Naive thymus-derived CD8-positive, alpha-beta T cell (primary cell): Measurements from ENCODE around the gene FGFR2. TPM values are rescaled to one million over a fixed set of nuclear protein-coding genes. Genes with fewer than 3 reads are reported as not detected.

Source experiments
- ATAC-seq, 2 donors: fragments of 150-1000 bp; cut with Tn5 transposase in 1 of 2; sonication (Bioruptor Pico), chemical (Tn5 transposase) in 1 of 2; 1 replicate in 1 of 2; 2 replicates in 1 of 2; pipeline ENCODE4 v1.10.0; 2021; ENCODE audit warnings: mild to moderate bottlenecking in 2 of 2, moderate library complexity in 2 of 2
- POLR2A ChIA-PET: fragments of 350-600 bp; sonication (Branson Sonifier 250); formaldehyde crosslinking; loops from one replicate; lab custom pipeline; 2021; ENCODE audit warnings: antibody characterized with exemption; lab: Charles Lee
- DNase-seq, 10 donors: peaks; one replicate each; pipeline versions ENCODE4 v3.0.0 to v3.0.0-alpha.2; 2020 to 2022
- H3K27ac Mint-ChIP-seq, 10 donors: one replicate each; pipeline ENCODE4 v1.8.0; 2020 to 2022; ENCODE audit warnings: mild to moderate bottlenecking in 10 of 10, mixed read lengths in 10 of 10, moderate library complexity in 4 of 10, inconsistent platforms in 1 of 10
- H3K27me3 Mint-ChIP-seq, 5 donors: one replicate each; pipeline ENCODE4 v1.8.0; 2021 to 2022; ENCODE audit warnings: mixed read lengths in 5 of 5
- H3K36me3 Mint-ChIP-seq, 3 donors: one replicate each; pipeline ENCODE4 v1.8.0; 2020 to 2022; ENCODE audit warnings: mixed read lengths in 3 of 3, mild to moderate bottlenecking in 2 of 3, inconsistent platforms in 1 of 3
- H3K4me1 Mint-ChIP-seq, 4 donors: one replicate each; pipeline ENCODE4 v1.8.0; 2021 to 2022; ENCODE audit warnings: mixed read lengths in 4 of 4
- H3K4me3 Mint-ChIP-seq, 10 donors: one replicate each; pipeline ENCODE4 v1.8.0; 2020 to 2022; ENCODE audit warnings: mild to moderate bottlenecking in 10 of 10, mixed read lengths in 10 of 10, moderate library complexity in 6 of 10, inconsistent platforms in 1 of 10
- H3K9me3 Mint-ChIP-seq, 9 donors: one replicate each; pipeline ENCODE4 v1.8.0; 2020 to 2022; ENCODE audit warnings: mixed read lengths in 9 of 9, mild to moderate bottlenecking in 3 of 9, inconsistent platforms in 1 of 9, moderate library complexity in 1 of 9
- polyA plus RNA-seq, 3 donors: library from polyadenylated mRNA; unstranded; fragments of 300-500 nt; fragmentation: Illumina TruSeq; gene quantifications; one replicate each; pipeline ENCODE4 v1.2.3, GENCODE V29; 2021
- total RNA-seq, 8 experiments: library from RNA in 2 of 8; stranded (reverse) in 2 of 8; gene quantifications; one replicate each; pipeline ENCODE4 v1.2.3 and lab custom pipeline; 2021 to 2026

Gene FGFR2
- total and polyA plus RNA-seq, 5 experiments from 2014 or later = 0.28 TPM; not detected in 4

GRCh38 chr10:121578965-121579364, 19.3 kb downstream of the FGFR2 start:
- H3K9me3 Mint-ChIP-seq = peaks cover 0 to 3% (median 0%) of the 10 kb centered on the region in 9 donors
- DNase-seq (no peak), ATAC-seq (no peak)
- H3K36me3 Mint-ChIP-seq = no peaks in the 10 kb centered on the region
- POLR2A ChIA-PET = no interaction called here
- peaks cover 0 to 12% (median 0%) of the 10 kb centered on the region in 5 donors for H3K27me3 Mint-ChIP-seq
- H3K27ac Mint-ChIP-seq = no peak overlapping the region
- no peaks in the 10 kb centered on the region for H3K4me1 Mint-ChIP-seq
- H3K4me3 Mint-ChIP-seq = no peak overlapping the region

DNA sequence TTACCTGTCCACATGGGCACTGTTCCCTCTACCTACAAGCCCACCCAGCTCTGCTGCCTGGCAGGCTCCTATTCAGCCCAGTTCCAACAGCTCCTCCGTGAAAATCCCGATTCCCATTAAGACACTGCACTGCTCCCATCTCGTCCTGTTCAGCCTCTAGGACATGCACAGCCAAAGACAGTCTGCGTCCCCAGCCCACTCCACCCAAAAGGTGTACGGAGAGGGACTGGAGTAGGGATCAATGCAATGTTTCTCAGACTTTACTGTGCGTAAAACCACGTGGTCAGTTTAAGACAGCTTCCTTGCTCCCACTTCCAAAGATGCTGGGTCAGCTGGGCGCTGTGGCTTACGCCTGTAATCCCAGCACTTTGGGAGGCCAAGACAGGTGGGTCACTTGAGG, 19.9 kb downstream of the FGFR2 start:
- Mint-ChIP-seq H3K4me3 (no peak overlapping the region), H3K9me3 (peaks cover 0 to 3% (median 0%) of the 10 kb centered on the region in 9 donors), H3K36me3 (no peaks in the 10 kb centered on the region), H3K27me3 (peaks cover 0 to 19% (median 0%) of the 10 kb centered on the region in 5 donors), H3K27ac (peak overlapping the region in 1 of 10 donors; percentile 20), H3K4me1 (no peaks in the 10 kb centered on the region)
- no peak for DNase-seq
- POLR2A ChIA-PET = no interaction called here
- no peak for ATAC-seq

DNA sequence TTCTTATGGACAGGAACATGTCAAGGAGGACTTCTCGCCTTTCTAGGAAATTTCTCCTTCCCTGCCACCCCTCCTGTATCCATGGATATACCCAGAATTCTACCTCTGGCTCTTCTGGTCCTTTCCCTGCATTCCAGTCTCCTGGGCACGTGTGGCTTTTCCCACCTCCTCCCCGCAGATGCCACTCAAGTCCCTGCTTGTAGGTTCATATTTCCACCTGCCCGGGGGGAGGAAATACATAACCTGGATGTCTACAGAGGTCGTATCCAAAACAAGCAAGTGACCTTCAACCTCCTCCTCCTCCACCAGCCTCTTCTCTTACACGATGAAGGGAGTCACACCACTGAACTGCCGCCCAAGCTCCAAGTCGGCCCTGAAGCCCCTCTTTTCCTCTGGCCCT, 20.7 kb downstream of the FGFR2 start:
- POLR2A ChIA-PET = no interaction called here
- no peak for ATAC-seq

GRCh38 chr10:121576139-121576538, 22.1 kb downstream of the FGFR2 start:
- no peak overlapping the region for H3K27ac Mint-ChIP-seq
- H3K9me3 Mint-ChIP-seq = peaks cover 0 to 1% (median 0%) of the 10 kb centered on the region in 9 donors
- H3K4me3 Mint-ChIP-seq = no peak overlapping the region
- POLR2A ChIA-PET = no interaction called here
- DNase-seq (no peak), ATAC-seq (no peak)
- H3K36me3 Mint-ChIP-seq = no peaks in the 10 kb centered on the region
- no peaks in the 10 kb centered on the region for H3K4me1 Mint-ChIP-seq
- H3K27me3 Mint-ChIP-seq = peaks cover 0 to 24% (median 0%) of the 10 kb centered on the region in 5 donors

More for the DNA sequence above, 20.7 kb downstream of the FGFR2 start:
- H3K9me3 Mint-ChIP-seq = peaks cover 0 to 2% (median 0%) of the 10 kb centered on the region in 9 donors
- H3K4me3 Mint-ChIP-seq = no peak overlapping the region
- no peaks in the 10 kb centered on the region for H3K4me1 Mint-ChIP-seq
- no peaks in the 10 kb centered on the region for H3K36me3 Mint-ChIP-seq
- DNase-seq = no peak
- H3K27me3 Mint-ChIP-seq = peaks cover 0 to 24% (median 0%) of the 10 kb centered on the region in 5 donors
- peak overlapping the region in 1 of 10 donors; percentile 9 for H3K27ac Mint-ChIP-seq

DNA sequence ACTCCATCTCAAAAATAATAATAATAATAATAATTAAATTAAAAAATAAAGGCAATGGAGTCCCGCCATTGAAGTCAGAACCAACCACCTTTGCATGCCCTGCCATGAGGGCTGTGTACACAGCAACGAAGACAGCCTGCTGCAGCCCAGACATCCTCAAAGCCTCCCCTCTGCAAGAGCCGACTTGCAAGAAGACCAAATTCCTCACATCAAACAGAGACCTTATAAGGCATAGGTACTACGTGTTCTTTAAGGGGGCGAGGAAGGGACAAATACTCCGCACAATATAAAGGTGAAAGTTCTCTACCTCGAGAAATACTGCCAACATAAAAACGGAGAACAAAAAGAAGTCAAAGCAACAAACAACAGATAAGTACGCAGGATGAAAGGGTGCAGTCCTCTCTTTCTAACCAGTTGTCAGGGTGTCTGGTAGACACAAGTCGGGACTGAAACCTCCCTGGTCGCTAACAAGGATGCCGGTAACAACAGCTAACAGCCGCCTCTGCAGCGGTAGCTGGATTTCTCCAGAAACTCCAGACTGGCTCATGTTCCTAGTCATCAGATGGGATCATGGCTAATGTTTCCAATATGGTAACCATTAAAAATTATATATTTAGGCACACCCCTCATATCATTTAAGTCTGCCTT, 23.6 kb downstream of the FGFR2 start:
- DNase-seq = no peak
- Mint-ChIP-seq H3K27me3 (peaks cover 0 to 24% (median 0%) of the 10 kb centered on the region in 5 donors), H3K36me3 (no peaks in the 10 kb centered on the region), H3K4me3 (no peak overlapping the region), H3K4me1 (no peaks in the 10 kb centered on the region), H3K9me3 (peaks cover 0 to 4% (median 0%) of the 10 kb centered on the region in 9 donors), H3K27ac (no peak overlapping the region)
- ATAC-seq = no peak
- POLR2A ChIA-PET = no interaction called here

DNA sequence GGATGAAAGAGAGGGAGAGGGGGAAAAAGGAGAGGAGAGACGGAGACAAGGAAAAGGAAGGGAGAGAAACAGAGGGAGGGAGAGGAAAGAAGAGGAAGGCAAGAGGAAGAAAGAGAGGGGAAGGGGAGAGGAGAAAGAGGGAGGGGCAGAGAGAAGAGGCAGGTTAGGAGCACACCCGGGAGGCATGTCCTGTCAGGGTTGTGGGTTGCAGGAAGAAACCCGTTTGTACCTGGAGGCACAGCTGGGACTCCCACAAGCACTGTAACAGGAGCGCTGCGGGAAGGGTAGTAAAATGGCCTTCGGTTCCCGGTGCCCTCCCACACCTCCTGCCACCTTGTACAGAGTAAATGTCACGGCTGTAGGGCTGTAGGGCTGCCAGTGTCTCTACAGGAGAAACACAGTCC, 24.7 kb downstream of the FGFR2 start:
- H3K4me3 Mint-ChIP-seq = no peak overlapping the region
- H3K27me3 Mint-ChIP-seq = peaks cover 0 to 24% (median 0%) of the 10 kb centered on the region in 5 donors
- no peaks in the 10 kb centered on the region for H3K36me3 Mint-ChIP-seq
- POLR2A ChIA-PET = no interaction called here
- peaks cover 0 to 4% (median 0%) of the 10 kb centered on the region in 9 donors for H3K9me3 Mint-ChIP-seq
- H3K27ac Mint-ChIP-seq = no peak overlapping the region
- H3K4me1 Mint-ChIP-seq = no peaks in the 10 kb centered on the region
- ATAC-seq = no peak
- no peak for DNase-seq

DNA sequence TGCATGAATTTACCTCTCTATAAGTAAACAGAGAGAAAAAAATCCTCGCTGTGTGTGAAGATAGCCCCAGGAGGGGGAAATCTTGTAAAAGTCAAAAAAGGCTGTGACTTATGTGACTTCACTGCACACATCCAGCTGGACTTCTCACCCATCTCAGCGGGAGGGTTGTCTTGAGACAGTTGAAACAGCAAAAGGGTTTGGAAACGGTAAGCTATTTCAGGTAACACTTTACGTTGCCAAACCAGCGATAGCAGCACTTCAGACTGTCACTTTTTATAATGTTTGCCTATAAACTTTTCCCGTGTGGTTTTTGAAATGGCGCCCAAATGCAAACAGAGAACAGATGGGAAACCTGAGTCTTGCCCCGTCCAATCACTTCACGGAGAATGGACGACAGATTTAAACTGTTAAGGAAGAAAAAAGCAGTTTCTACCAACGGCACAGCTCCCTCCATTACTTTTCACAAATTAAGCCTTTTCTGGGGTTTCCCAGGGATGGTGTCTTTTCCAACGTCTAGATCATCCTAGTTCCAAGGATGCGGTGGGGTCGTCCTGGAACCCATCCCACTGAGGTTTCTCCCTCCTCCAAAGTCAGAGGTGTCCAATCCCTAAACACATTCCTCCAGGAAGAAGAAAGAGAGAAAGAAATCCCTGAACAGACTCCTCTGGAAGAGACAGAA, 25.2 kb downstream of the FGFR2 start:
- Mint-ChIP-seq H3K4me1 (no peaks in the 10 kb centered on the region), H3K27me3 (peaks cover 0 to 19% (median 0%) of the 10 kb centered on the region in 5 donors), H3K36me3 (no peaks in the 10 kb centered on the region), H3K27ac (no peak overlapping the region), H3K4me3 (no peak overlapping the region), H3K9me3 (peaks cover 0 to 4% (median 0%) of the 10 kb centered on the region in 9 donors)
- ATAC-seq (no peak), DNase-seq (no peak)
- POLR2A ChIA-PET = no interaction called here

DNA sequence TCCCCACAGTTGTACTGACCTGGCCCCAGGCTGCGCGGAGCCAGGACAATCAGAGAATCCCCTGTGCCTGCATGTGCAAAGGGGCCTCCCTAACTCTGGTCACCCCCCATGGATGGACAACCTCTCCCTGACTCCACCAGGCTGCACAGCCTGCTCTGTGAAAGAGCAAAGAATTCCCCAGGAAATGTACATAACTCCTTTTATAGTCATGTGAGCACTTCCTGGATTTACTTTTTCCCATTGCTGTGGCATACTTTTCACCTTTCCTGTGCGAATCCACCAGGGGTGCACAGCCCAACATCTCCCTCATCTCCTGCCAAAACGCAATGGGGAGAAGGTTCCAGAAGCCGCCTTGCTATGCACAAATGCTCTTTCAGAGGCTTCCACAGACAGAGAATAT, 27.9 kb downstream of the FGFR2 start:
- ATAC-seq = no peak
- H3K27me3 Mint-ChIP-seq = peaks cover 0 to 12% (median 0%) of the 10 kb centered on the region in 5 donors

DNA sequence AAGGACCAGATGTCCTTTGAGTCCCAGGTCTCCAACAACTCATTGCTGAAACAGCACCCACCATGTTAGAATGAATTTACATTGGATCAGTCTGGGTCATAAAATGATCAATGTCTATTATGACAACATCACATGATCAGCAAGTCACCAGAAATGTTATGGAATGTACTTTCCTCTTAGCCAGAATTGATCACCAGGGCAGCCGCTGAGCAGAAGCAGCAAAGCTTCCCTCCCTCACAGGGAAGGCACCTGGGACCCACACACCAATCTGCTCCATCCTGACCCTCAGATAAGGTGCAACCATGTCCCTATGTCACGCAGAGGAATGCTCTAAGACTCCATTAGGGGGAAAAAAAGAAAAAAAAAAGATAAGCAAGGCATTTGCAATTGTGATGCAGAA, 30.0 kb downstream of the FGFR2 start:
- peaks cover 0 to 4% (median 0%) of the 10 kb centered on the region in 5 donors for H3K27me3 Mint-ChIP-seq
- no peak overlapping the region for H3K4me3 Mint-ChIP-seq
- peaks cover 0 to 4% (median 0%) of the 10 kb centered on the region in 9 donors for H3K9me3 Mint-ChIP-seq
- POLR2A ChIA-PET = no interaction called here
- H3K36me3 Mint-ChIP-seq = no peaks in the 10 kb centered on the region
- H3K4me1 Mint-ChIP-seq = no peaks in the 10 kb centered on the region
- H3K27ac Mint-ChIP-seq = no peak overlapping the region
- no peak for DNase-seq
- ATAC-seq = no peak

More for the DNA sequence above, 27.9 kb downstream of the FGFR2 start:
- no peaks in the 10 kb centered on the region for H3K4me1 Mint-ChIP-seq
- no peak for DNase-seq
- no peaks in the 10 kb centered on the region for H3K36me3 Mint-ChIP-seq
- no peak overlapping the region for H3K27ac Mint-ChIP-seq
- H3K9me3 Mint-ChIP-seq = peaks cover 0 to 4% (median 0%) of the 10 kb centered on the region in 9 donors
- no peak overlapping the region for H3K4me3 Mint-ChIP-seq
- POLR2A ChIA-PET = no interaction called here

DNA sequence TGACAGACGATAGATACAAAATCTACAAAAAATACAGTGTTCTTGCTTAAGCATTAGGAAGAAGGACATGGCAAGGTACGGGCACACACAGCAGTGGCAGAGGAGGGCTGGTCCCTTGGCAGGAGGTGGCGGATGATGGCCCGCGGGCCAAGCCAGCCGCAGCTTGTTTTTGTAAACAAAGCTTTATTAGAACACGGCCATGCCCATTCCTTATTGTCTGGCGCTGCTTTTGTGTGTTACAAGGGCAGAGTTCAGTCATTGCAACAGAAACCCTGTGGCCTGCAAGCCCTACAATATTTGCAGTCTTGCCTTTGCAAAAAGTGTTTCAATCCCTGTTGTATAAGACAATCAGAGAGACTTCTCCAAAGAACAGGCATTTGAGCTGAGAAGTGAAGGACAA, 30.7 kb downstream of the FGFR2 start:
- POLR2A ChIA-PET = no interaction called here
- Mint-ChIP-seq H3K27me3 (no peaks in the 10 kb centered on the region), H3K4me1 (no peaks in the 10 kb centered on the region), H3K9me3 (peaks cover 0 to 4% (median 0%) of the 10 kb centered on the region in 9 donors), H3K27ac (no peak overlapping the region), H3K4me3 (no peak overlapping the region), H3K36me3 (no peaks in the 10 kb centered on the region)
- ATAC-seq = no peak
- no peak for DNase-seq

DNA sequence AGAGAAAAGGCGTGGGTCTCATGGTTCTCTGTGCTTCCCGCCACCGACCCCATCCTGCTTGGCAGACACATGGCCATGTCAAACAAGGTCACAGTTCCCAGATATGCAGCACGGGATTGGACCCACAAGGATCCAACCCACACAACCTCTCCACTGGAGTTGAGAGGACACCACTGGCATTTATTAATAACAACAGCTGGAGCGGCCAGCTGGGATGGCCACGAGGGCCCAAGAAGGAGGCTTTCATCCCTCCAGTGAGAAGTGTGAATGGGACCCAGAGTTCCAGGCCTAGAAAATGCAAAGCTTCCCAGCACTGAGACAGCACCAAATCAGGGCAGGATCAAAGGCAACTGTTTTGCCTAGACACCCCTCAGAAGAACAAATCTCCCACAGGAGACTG, 31.5 kb downstream of the FGFR2 start:
- DNase-seq (no peak), ATAC-seq (no peak)
- POLR2A ChIA-PET = no interaction called here
- Mint-ChIP-seq H3K27ac (peak overlapping the region in 1 of 10 donors; percentile 51), H3K4me3 (no peak overlapping the region), H3K9me3 (peaks cover 0 to 7% (median 0%) of the 10 kb centered on the region in 9 donors), H3K36me3 (no peaks in the 10 kb centered on the region), H3K27me3 (no peaks in the 10 kb centered on the region), H3K4me1 (no peaks in the 10 kb centered on the region)

GRCh38 chr10:121559326-121560026, 38.8 kb downstream of the FGFR2 start:
- H3K27me3 Mint-ChIP-seq = peaks cover 0 to 3% (median 0%) of the 10 kb centered on the region in 5 donors
- H3K27ac Mint-ChIP-seq = no peak overlapping the region
- H3K9me3 Mint-ChIP-seq = peaks cover 0 to 6% (median 0%) of the 10 kb centered on the region in 9 donors
- no peaks in the 10 kb centered on the region for H3K36me3 Mint-ChIP-seq
- no peak overlapping the region for H3K4me3 Mint-ChIP-seq
- no peaks in the 10 kb centered on the region for H3K4me1 Mint-ChIP-seq
- POLR2A ChIA-PET = no interaction called here
- ATAC-seq (no peak), DNase-seq (no peak)

DNA sequence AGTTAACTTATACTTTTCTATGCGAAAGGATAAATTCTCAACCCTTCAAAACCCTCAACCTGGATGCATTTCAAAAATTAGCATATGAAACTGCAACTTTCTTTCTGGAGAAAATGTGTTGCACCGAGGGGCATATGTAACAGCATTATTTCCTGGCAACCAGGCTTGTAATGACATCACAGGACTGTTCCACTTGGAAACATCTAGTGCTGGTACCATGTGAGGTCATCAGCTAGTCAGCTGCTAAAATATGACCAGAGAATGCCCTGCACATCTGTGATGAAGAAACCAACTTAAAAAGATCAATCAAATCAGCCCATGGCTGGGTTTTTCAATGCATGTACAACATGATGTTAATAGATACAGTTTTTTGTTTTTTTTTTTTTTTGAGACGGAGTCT, 40.0 kb downstream of the FGFR2 start:
- no peak for ATAC-seq
- Mint-ChIP-seq H3K36me3 (no peaks in the 10 kb centered on the region), H3K27me3 (peaks cover 0 to 3% (median 0%) of the 10 kb centered on the region in 5 donors), H3K9me3 (peaks cover 0 to 6% (median 0%) of the 10 kb centered on the region in 9 donors), H3K4me1 (no peaks in the 10 kb centered on the region), H3K27ac (no peak overlapping the region), H3K4me3 (no peak overlapping the region)
- POLR2A ChIA-PET = no interaction called here
- no peak for DNase-seq
